SJCRH30 (cell line): ENCODE measurements around the gene CSMD2. TPM values are rescaled to one million over a fixed set of nuclear protein-coding genes. Genes with fewer than 3 reads are reported as not detected.
A peak's percentile ranks its signal among the peaks of the same experiment; 100 is the strongest.

Experiments used
- DNase-seq, 2 experiments: peaks; one replicate each; pipeline ENCODE4 v3.0.0-alpha.2; 2015 to 2020
- H3K27ac ChIP-seq: fragments of 250-450 bp; sonication (Bioruptor Pico); 2 replicates; pipeline ENCODE4 v1.5.1; 2020; ENCODE audit warnings: mild to moderate bottlenecking, moderate library complexity
- H3K27me3 ChIP-seq: fragments of 250-450 bp; sonication (Bioruptor Pico); 2 replicates; pipeline ENCODE4 v1.5.1; 2020; ENCODE audit warnings: mild to moderate bottlenecking, moderate library complexity
- H3K36me3 ChIP-seq: fragments of 250-450 bp; sonication (Bioruptor Pico); 2 replicates; pipeline ENCODE4 v1.5.1; 2020; ENCODE audit warnings: mild to moderate bottlenecking, moderate library complexity
- H3K4me1 ChIP-seq: fragments of 250-450 bp; sonication (Bioruptor Pico); 2 replicates; pipeline ENCODE4 v1.5.1; 2020; ENCODE audit warnings: mild to moderate bottlenecking, moderate library complexity
- H3K4me3 ChIP-seq: fragments of 250-450 bp; sonication (Bioruptor Pico); 2 replicates; pipeline ENCODE4 v1.5.1; 2020; ENCODE audit warnings: mild to moderate bottlenecking, moderate library complexity
- H3K9me3 ChIP-seq: fragments of 250-450 bp; sonication (Bioruptor Pico); replicated peaks from 2 replicates; pipeline ENCODE4 v1.5.1; 2020; ENCODE audit warnings: mild to moderate bottlenecking, moderate library complexity
- total RNA-seq: library from RNA; depleted of rRNA; stranded (reverse); fragments of >200 nt; shearing (Covaris generic); gene quantifications from 2 replicates; pipeline ENCODE4 v1.2.3, GENCODE V29; 2014; rRNA removed

The CSMD2 gene
- total RNA-seq, 1 experiment from 2014 or later: 0.14 TPM

GRCh38 chr1:33468531-33468930 is 696.5 kb downstream of the CSMD2 start:
- DNase-seq: peak in 1 of 2 experiments; percentile 38
- Histone ChIP-seq H3K9me3 (no peaks in the 10 kb centered on the region), H3K27ac (no peak overlapping the region), H3K4me3 (no peak overlapping the region), H3K4me1 (peaks cover 17% of the 10 kb centered on the region), H3K36me3 (no peaks in the 10 kb centered on the region), H3K27me3 (no peaks in the 10 kb centered on the region)

DNA sequence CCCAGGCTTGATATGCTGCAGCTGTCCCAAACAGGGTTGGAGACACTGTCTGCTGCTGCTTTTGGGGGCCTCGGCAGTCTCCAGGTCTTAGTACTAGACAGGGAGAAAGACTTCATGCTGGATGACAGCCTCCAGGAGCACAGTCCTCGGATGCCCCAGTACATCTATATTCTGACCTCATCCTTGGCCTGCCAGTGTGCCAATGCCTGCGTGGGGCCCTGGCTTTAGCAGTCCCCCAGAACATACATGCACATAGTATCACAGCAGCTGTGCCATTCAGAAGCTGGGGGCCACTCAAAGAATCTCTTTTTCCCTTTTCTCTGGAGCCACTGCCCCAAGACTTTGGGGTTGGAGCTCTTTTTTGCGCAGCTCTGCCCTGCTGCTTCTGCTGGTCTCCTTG is 697.0 kb downstream of the CSMD2 start:
- no peak overlapping the region for H3K27ac ChIP-seq
- H3K36me3 ChIP-seq: no peaks in the 10 kb centered on the region
- H3K9me3 ChIP-seq: no peaks in the 10 kb centered on the region
- H3K27me3 ChIP-seq: no peaks in the 10 kb centered on the region
- no peak for DNase-seq
- no peak overlapping the region for H3K4me3 ChIP-seq
- H3K4me1 ChIP-seq: peaks cover 14% of the 10 kb centered on the region

DNA sequence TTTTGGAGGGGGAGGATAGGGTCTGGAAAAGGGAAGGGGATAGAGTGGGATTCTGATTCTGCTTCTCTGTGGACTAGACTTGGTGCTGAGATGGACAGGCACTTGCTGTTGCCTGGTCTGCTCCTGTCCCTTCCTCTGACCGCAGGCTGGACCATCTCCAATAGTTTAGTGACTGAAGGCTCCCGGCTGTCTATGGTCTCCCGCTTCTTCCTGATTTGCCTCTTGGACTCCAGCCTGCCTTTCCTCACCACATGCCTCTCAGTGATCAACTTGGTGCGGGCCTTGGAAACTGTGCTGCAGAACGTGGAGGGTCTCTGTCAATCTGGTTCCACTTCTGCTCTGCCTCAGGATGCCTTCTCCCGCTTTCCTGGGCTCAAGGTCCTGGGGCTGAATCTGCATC is 698.9 kb downstream of the CSMD2 start:
- peaks cover 14% of the 10 kb centered on the region for H3K4me1 ChIP-seq
- H3K36me3 ChIP-seq: no peaks in the 10 kb centered on the region
- no peaks in the 10 kb centered on the region for H3K27me3 ChIP-seq
- H3K27ac ChIP-seq: no peak overlapping the region
- DNase-seq: peak in 1 of 2 experiments; percentile 45
- H3K4me3 ChIP-seq: no peak overlapping the region
- no peaks in the 10 kb centered on the region for H3K9me3 ChIP-seq

DNA sequence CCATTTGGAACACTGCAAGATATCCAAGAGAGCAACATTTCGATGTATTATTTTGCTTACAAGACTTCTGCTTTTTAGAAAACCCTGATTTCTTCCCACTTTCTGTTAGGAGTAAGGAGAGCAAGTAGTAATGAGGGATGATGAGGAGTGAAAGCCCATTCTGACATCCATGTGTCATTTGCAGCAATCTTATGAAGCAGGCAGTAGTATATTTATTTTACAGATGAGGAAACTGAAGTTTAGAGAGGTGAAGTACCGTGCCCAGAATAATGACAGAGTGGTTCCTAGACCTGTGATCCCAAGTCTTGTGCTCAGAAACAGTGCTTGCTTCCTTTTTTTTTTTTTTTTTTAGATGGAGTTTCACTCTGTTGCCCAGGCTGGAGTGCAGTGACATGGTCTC is 699.7 kb downstream of the CSMD2 start:
- Histone ChIP-seq H3K27ac (no peak overlapping the region), H3K4me1 (peaks cover 13% of the 10 kb centered on the region), H3K9me3 (no peaks in the 10 kb centered on the region), H3K4me3 (no peak overlapping the region), H3K36me3 (no peaks in the 10 kb centered on the region), H3K27me3 (no peaks in the 10 kb centered on the region)
- no peak for DNase-seq

DNA sequence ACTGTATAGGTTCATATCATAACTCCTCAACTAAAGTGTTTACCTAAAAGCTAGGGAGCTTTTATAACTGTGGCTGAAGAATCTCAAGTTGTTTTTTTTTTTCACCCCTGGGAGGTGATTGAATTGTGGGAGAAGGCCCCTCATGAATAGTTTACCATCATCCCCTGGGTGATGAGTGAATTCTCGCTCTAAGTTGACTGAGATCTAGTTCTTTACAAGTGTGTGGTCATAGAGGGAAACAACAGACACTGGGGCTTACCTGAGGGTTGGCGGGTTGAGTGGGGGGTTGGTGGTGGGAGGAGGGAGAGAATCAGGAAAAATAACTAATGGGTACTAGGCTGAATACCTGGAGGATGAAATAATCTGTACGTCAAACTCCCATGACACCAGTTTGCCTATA is 700.5 kb downstream of the CSMD2 start:
- H3K4me3 ChIP-seq: no peak overlapping the region
- DNase-seq: no peak
- H3K27me3 ChIP-seq: no peaks in the 10 kb centered on the region
- no peaks in the 10 kb centered on the region for H3K36me3 ChIP-seq
- H3K4me1 ChIP-seq: peaks cover 9% of the 10 kb centered on the region
- H3K9me3 ChIP-seq: no peaks in the 10 kb centered on the region
- H3K27ac ChIP-seq: no peak overlapping the region

Other genes starting within 250 kb of the CSMD2 start
- 5.7 and 6.9 TPM in 2 replicates for gene C1orf94, start 11.7 kb upstream of the CSMD2 start, total RNA-seq